Transverse colon (tissue), 4 donors: ENCODE measurements around the gene KCNJ11. TPM values are rescaled to one million over a fixed set of nuclear protein-coding genes. Genes with fewer than 3 reads are reported as not detected.

Experiments
- DNase-seq: peaks from one replicate; pipeline ENCODE4 v3.0.0-alpha.2; 2019
- H3K27ac ChIP-seq, 4 donors: fragments of 200-600 bp; sonication (generic); 2 replicates each; pipeline ENCODE4 v1.5.1; 2016 to 2018; ENCODE audit warnings: inconsistent platforms in 4 of 4
- H3K27me3 ChIP-seq: fragments of 200-600 bp; sonication (generic); 2 replicates; pipeline ENCODE4 v1.5.1; 2017; ENCODE audit warnings: inconsistent platforms
- H3K36me3 ChIP-seq, 4 donors: fragments of 200-600 bp; sonication (generic); 2 replicates each; pipeline ENCODE4 v1.5.1; 2017 to 2019; ENCODE audit warnings: inconsistent platforms in 4 of 4
- H3K4me1 ChIP-seq, 4 donors: fragments of 200-600 bp; sonication (generic); 2 replicates each; pipeline ENCODE4 v1.5.1; 2017 to 2020; ENCODE audit warnings: inconsistent platforms in 4 of 4
- H3K4me3 ChIP-seq, 4 donors: fragments of 200-600 bp; sonication (generic); 1 replicate in 1 of 4; 2 replicates in 3 of 4; pipeline versions ENCODE4 v1.5.1 to v1.6.1; 2017 to 2019; ENCODE audit warnings: inconsistent platforms in 4 of 4
- H3K9me3 ChIP-seq, 2 donors: fragments of 200-600 bp; sonication (generic); 2 replicates each; pipeline ENCODE4 v1.5.1; 2017 to 2019; ENCODE audit warnings: inconsistent platforms in 2 of 2
- EP300 ChIP-seq: sonication (generic); formaldehyde crosslinking; IDR thresholded peaks from one replicate; pipeline ENCODE4 v1.6.1; 2017; ENCODE audit warnings: antibody characterized with exemption, low read depth
- POLR2A ChIP-seq: fragments of 450-650 bp; IDR thresholded peaks from one replicate; pipeline ENCODE4 v1.6.1; 2016; ENCODE audit warnings: antibody characterized with exemption, mild to moderate bottlenecking, moderate library complexity
- POLR2AphosphoS5 ChIP-seq, 3 donors: sonication (generic); formaldehyde crosslinking; IDR thresholded peaks; one replicate each; pipeline ENCODE4 v1.6.1; 2016; ENCODE audit warnings: antibody characterized with exemption in 3 of 3
- WGBS, 2 donors: methylation state at CpG; one replicate each; pipeline ENCODE4 v1.1.5; 2018; ENCODE audit warnings: low coverage in 1 of 2; 5-methylcytosine and 5-hydroxymethylcytosine counted together
- in situ Hi-C, 4 donors: fragments of 200-750 bp; cut with MboI; loops; one replicate each; pipeline versions ENCODE4 v1.15.0 to v1.15.1; 2017; ENCODE audit warnings: low sequenced_read_pairs in 3 of 4, low pct_ligation_motif_present in 1 of 4, low pct_unique_long_range_greater_than_20kb in 1 of 4
- intact Hi-C: fragments of 100-400 bp; cut with DNase I; formaldehyde crosslinking; loops from one replicate; pipeline ENCODE4 v1.15.1; 2023; ENCODE audit warnings: low total_unique reads
- total RNA-seq, 4 donors: library from RNA; depleted of rRNA; stranded (reverse); fragments of >200 nt; gene quantifications; one replicate each; pipeline ENCODE4 v1.1.0, GENCODE V29; 2016
- TF ChIP-seq, protein P1 (sequence below), 5 experiments: fragments of 200-600 bp in 3 of 5; fragments of 450-650 bp in 2 of 5; sonication (generic) in 3 of 5; IDR thresholded peaks; 1 replicate in 2 of 5; 2 replicates in 3 of 5; pipeline ENCODE4 v1.5.1; 2016 to 2017; ENCODE audit warnings: antibody characterized with exemption in 5 of 5, inconsistent platforms in 3 of 5, mild to moderate bottlenecking in 2 of 5, moderate library complexity in 1 of 5

Gene KCNJ11
- total RNA-seq, 4 donors from 2014 or later = 1.3 to 135 (median 3.5) TPM; not detected in 1

DNA sequence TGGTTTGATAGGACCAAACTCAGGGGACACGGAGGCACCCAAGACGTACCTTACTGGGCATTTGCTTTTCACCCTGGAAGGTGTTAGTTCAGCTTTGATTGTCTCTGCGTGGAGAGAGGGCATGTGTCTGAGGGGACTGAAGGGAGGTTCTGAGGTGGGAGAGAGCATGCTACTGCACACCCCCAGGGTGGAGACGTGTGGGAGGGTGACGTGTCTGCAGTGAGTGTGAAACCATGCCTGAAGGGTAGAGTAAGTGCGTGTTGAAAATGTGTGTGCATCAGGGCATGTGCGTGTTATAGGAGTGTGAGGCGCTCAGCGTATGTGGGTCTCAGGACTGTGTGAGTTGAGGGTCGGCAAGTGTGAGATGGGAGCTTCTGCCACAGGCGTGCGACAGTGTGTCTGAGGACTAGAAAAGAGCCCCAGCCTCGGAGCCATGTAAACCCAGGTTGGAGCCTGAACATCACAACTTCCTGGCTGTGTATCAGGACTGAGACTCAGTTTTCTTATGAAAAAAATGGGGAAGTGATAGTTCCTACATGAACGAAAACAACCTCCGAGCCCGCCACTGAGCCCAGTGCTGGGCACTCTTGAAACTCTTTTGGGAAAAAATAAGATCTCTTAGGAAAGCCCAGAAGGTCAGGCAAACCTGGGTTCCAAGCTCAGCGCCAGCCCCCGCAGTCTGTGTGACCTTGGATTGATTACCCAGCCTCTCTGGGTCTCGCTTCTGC is 11.8 kb upstream of the KCNJ11 start:
- 73 to 100% methylated on average over 2 to 19 of the region's 19 CpGs for WGBS, 2 donors
- no peak for DNase-seq
- intact Hi-C loops = no loop called here

DNA sequence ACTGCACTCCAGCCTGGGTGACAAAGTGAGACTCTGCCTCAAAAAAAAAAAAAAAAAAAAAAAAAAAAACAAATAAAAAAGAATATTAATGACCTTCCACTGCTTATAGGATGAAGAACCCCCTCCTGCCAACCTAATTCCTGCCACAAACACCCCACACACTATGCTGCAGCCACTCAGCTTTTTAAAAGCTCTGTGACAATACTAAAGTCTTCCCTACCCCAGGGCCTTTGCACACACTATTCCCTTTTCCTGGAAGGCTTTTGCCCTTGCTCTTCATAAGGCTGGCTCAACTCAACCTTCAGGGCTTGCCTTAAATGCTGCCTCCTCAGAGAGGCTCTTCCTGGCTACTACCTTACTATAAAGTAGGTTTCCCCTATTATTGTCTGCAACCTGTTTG is 10.8 kb upstream of the KCNJ11 start:
- no peaks in the 10 kb centered on the region for H3K27me3 ChIP-seq
- no peaks in the 10 kb centered on the region for H3K9me3 ChIP-seq
- no peaks in the 10 kb centered on the region for H3K4me1 ChIP-seq
- intact Hi-C loops = no loop called here
- in situ Hi-C loops = no loop called here
- H3K36me3 ChIP-seq = no peaks in the 10 kb centered on the region
- no peak overlapping the region for H3K4me3 ChIP-seq
- DNase-seq = no peak
- no peak overlapping the region for H3K27ac ChIP-seq
- TF ChIP-seq, protein P1, sequence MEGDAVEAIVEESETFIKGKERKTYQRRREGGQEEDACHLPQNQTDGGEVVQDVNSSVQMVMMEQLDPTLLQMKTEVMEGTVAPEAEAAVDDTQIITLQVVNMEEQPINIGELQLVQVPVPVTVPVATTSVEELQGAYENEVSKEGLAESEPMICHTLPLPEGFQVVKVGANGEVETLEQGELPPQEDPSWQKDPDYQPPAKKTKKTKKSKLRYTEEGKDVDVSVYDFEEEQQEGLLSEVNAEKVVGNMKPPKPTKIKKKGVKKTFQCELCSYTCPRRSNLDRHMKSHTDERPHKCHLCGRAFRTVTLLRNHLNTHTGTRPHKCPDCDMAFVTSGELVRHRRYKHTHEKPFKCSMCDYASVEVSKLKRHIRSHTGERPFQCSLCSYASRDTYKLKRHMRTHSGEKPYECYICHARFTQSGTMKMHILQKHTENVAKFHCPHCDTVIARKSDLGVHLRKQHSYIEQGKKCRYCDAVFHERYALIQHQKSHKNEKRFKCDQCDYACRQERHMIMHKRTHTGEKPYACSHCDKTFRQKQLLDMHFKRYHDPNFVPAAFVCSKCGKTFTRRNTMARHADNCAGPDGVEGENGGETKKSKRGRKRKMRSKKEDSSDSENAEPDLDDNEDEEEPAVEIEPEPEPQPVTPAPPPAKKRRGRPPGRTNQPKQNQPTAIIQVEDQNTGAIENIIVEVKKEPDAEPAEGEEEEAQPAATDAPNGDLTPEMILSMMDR (IDR thresholded peaks at IDR 0.05) = no peak
- TF ChIP-seq POLR2AphosphoS5 (IDR thresholded peaks at IDR 0.05) = no peak

More for the DNA sequence above, 11.8 kb upstream of the KCNJ11 start:
- H3K4me1 ChIP-seq = peaks cover 0 to 2% (median under 1%) of the 10 kb centered on the region in 4 donors
- in situ Hi-C loops = no loop called here
- H3K4me3 ChIP-seq = no peak overlapping the region
- no peaks in the 10 kb centered on the region for H3K9me3 ChIP-seq
- H3K27me3 ChIP-seq = no peaks in the 10 kb centered on the region
- TF ChIP-seq POLR2A = no peak
- no peak for TF ChIP-seq POLR2AphosphoS5 (IDR thresholded peaks at IDR 0.05)
- no peak for TF ChIP-seq EP300
- TF ChIP-seq, protein P1 (IDR thresholded peaks at IDR 0.05) = no peak
- H3K36me3 ChIP-seq = no peaks in the 10 kb centered on the region
- H3K27ac ChIP-seq = no peak overlapping the region

DNA sequence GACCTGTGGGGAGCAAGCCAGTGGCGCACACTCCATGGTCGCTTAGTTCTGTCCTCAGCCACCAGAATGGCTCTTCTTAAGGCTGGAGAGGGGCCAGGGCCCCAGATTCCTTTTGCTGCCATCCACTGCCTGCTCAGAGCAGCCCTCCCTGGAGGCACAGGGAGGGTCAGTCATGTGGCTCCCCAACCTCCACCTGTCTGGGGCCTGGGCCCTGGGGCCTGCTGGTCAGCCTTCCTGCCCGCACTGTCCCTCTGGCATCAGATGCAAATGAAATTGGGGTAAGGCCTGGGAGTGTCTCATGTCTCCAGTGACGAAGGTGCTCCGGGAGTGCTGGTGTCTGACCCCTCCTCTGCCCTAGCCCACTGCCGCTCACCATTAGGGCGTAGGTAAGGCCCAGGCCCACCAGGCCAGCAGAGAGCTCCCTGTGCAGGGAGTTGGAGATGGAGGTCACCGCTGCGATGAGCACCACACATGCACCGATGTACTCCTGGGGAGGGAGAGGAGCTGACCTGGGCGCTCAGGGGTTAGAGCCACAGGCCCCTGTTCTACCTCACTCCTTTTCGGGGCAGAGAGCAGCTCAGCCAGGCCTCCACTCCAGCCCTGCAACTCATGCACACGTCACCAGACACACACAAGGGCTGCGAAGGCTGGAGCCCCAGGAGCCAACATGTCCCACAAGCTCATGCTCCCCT is 9.0 kb upstream of the KCNJ11 start:
- 94 to 100% methylated on average over 1 to 12 of the region's 14 CpGs for WGBS, 2 donors
- intact Hi-C loops = no loop called here
- DNase-seq = no peak
- Histone ChIP-seq H3K27me3 (no peaks in the 10 kb centered on the region), H3K9me3 (no peaks in the 10 kb centered on the region), H3K27ac (no peak overlapping the region), H3K4me1 (no peaks in the 10 kb centered on the region), H3K36me3 (no peaks in the 10 kb centered on the region), H3K4me3 (no peak overlapping the region)
- in situ Hi-C loops = no loop called here
- no peak for TF ChIP-seq POLR2AphosphoS5 (IDR thresholded peaks at IDR 0.05)
- no peak for TF ChIP-seq EP300
- TF ChIP-seq, protein P1 (IDR thresholded peaks at IDR 0.05) = no peak
- no peak for TF ChIP-seq POLR2A

DNA sequence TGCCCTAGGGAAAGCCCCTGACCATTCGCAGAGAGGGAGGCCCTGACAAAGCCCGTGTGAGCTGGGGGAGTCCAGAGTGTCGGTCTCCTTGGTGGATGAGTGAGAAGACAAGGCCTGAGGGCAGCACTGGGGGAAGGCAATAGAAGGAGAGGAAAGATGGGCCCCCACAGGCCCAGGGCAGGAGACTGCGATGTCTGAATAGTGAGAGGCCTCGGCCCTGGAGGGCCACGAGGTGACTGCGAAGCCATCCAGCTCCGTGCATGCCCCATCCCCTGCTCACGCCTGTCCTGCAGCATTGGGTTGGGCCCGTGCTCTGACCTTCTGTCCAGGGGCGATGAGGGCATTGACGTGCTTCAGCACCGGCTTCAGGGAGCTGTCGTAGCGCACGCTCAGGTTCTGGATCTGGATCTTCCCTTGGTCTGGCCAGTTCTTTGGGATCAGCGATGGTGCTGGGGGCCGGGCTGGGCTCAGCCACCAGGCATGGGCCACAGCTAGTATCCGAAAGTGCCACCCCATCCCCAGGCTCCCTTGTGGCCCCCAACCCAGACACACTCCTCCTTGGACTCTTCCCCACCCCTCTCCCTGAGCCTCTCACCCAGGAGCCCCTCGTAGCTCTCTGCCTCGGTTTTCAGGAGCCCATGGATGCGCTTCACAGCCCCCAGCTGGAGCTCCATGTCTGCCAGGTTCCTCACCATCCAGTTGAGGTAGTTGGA is 8.3 kb upstream of the KCNJ11 start:
- Histone ChIP-seq H3K9me3 (no peaks in the 10 kb centered on the region), H3K27ac (no peak overlapping the region), H3K4me1 (no peaks in the 10 kb centered on the region), H3K36me3 (no peaks in the 10 kb centered on the region), H3K27me3 (no peaks in the 10 kb centered on the region), H3K4me3 (no peak overlapping the region)
- WGBS, 2 donors = 88% methylated on average over 21 of the region's 22 CpGs; no CpG with 5 or more reads in 1 of the 2 donors
- in situ Hi-C loops = no loop called here
- intact Hi-C loops = no loop called here
- TF ChIP-seq POLR2A = no peak
- no peak for TF ChIP-seq POLR2AphosphoS5 (IDR thresholded peaks at IDR 0.05)
- TF ChIP-seq, protein P1 (IDR thresholded peaks at IDR 0.05) = no peak
- no peak for TF ChIP-seq EP300
- DNase-seq = no peak
